H9 (cell line): Measurements from ENCODE around the gene ZNF892. TPM values are rescaled to one million over a fixed set of nuclear protein-coding genes. Genes with fewer than 3 reads are reported as not detected.

Source experiments
- DNase-seq: peaks from one replicate; pipeline ENCODE4 v3.0.0-alpha.2; 2017
- H2AFZ ChIP-seq: one replicate; pipeline ENCODE4 v1.6.1; 2013; ENCODE audit warnings: mild to moderate bottlenecking, low read length, control low read depth, moderate library complexity
- H2AK5ac ChIP-seq: 2 replicates; pipeline ENCODE4 v1.6.1; 2013; ENCODE audit warnings: low read length, control low read depth, mixed read lengths; ENCODE audit not compliant: insufficient read length
- H2BK120ac ChIP-seq: one replicate; pipeline ENCODE4 v1.6.1; 2013; ENCODE audit warnings: low read depth, mild to moderate bottlenecking, low read length, control low read depth, inconsistent platforms; ENCODE audit not compliant: poor library complexity, severe bottlenecking
- H2BK12ac ChIP-seq: 2 replicates; pipeline ENCODE4 v1.6.1; 2013; ENCODE audit warnings: low read length, control low read depth, mixed read lengths, low read depth; ENCODE audit not compliant: insufficient read length
- H2BK15ac ChIP-seq: 2 replicates; pipeline ENCODE4 v1.6.1; 2013; ENCODE audit warnings: low read depth, low read length, control low read depth
- H2BK20ac ChIP-seq: one replicate; pipeline ENCODE4 v1.6.1; 2013; ENCODE audit warnings: low read depth, mild to moderate bottlenecking, low read length, control low read depth, inconsistent platforms; ENCODE audit not compliant: poor library complexity, severe bottlenecking
- H2BK5ac ChIP-seq: 2 replicates; pipeline ENCODE4 v1.6.1; 2013; ENCODE audit warnings: low read length, control low read depth, mixed read lengths; ENCODE audit not compliant: insufficient read length
- H3K14ac ChIP-seq: 2 replicates; pipeline ENCODE4 v1.6.1; 2013; ENCODE audit warnings: low read length, control low read depth; ENCODE audit not compliant: insufficient read depth
- H3K18ac ChIP-seq: 2 replicates; pipeline ENCODE4 v1.6.1; 2013; ENCODE audit warnings: low read depth, mild to moderate bottlenecking, mixed read lengths, low read length, control low read depth; ENCODE audit not compliant: insufficient read length
- H3K23ac ChIP-seq: 2 replicates; pipeline ENCODE4 v1.6.1; 2013; ENCODE audit warnings: low read length, control low read depth, mixed read lengths, low read depth; ENCODE audit not compliant: insufficient read length
- H3K23me2 ChIP-seq: 2 replicates; pipeline ENCODE4 v1.6.1; 2013; ENCODE audit warnings: low read depth, mild to moderate bottlenecking, mixed read lengths, low read length, control low read depth; ENCODE audit not compliant: insufficient read length, poor library complexity, severe bottlenecking
- H3K27ac ChIP-seq: 2 replicates; pipeline ENCODE4 v1.5.1; 2013; ENCODE audit warnings: low read length, control low read depth, mixed read lengths, low read depth; ENCODE audit not compliant: insufficient read length
- H3K27me3 ChIP-seq: 2 replicates; pipeline ENCODE4 v1.6.1; 2013; ENCODE audit warnings: low read length, control low read depth, inconsistent platforms; ENCODE audit not compliant: insufficient read depth
- H3K4ac ChIP-seq: 2 replicates; pipeline ENCODE4 v1.6.1; 2013; ENCODE audit warnings: low read depth, mild to moderate bottlenecking, control low read depth, inconsistent platforms, low read length, moderate library complexity
- H3K4me1 ChIP-seq: 2 replicates; pipeline ENCODE4 v1.6.1; 2013; ENCODE audit warnings: low read length, control low read depth, inconsistent platforms; ENCODE audit not compliant: insufficient read depth
- H3K4me2 ChIP-seq: 2 replicates; pipeline ENCODE4 v1.6.1; 2013; ENCODE audit warnings: low read length, control low read depth, mixed read lengths; ENCODE audit not compliant: insufficient read length, insufficient read depth
- H3K56ac ChIP-seq: 2 replicates; pipeline ENCODE4 v1.6.1; 2013; ENCODE audit warnings: low read depth, mild to moderate bottlenecking, mixed read lengths, low read length, control low read depth; ENCODE audit not compliant: insufficient read length
- H3K79me1 ChIP-seq: 2 replicates; pipeline ENCODE4 v1.6.1; 2013; ENCODE audit warnings: low read depth, mild to moderate bottlenecking, moderate library complexity, low read length, control low read depth, inconsistent platforms; ENCODE audit not compliant: insufficient read depth, poor library complexity, severe bottlenecking
- H3K79me2 ChIP-seq: 2 replicates; pipeline ENCODE4 v1.6.1; 2013; ENCODE audit warnings: low read length, control low read depth, inconsistent platforms; ENCODE audit not compliant: insufficient read depth
- H3K9ac ChIP-seq: 2 replicates; pipeline ENCODE4 v1.6.1; 2013; ENCODE audit warnings: low read length, control low read depth, mixed read lengths; ENCODE audit not compliant: insufficient read length; ENCODE audit errors: extremely low read depth
- H3K9me3 ChIP-seq: one replicate; pipeline ENCODE4 v1.6.1; 2013; ENCODE audit warnings: low read depth, low read length, inconsistent platforms; ENCODE audit not compliant: control insufficient read depth
- H3T11ph ChIP-seq: one replicate; pipeline ENCODE4 v1.6.1; 2013; ENCODE audit warnings: mild to moderate bottlenecking, low read length, control low read depth, inconsistent platforms
- H4K20me1 ChIP-seq: one replicate; pipeline ENCODE4 v1.6.1; 2013; ENCODE audit not compliant: control insufficient read depth, insufficient read length, insufficient read depth
- H4K5ac ChIP-seq: 2 replicates; pipeline ENCODE4 v1.6.1; 2013; ENCODE audit warnings: low read depth, mild to moderate bottlenecking, mixed read lengths, low read length, control low read depth; ENCODE audit not compliant: insufficient read length
- H4K8ac ChIP-seq: replicated peaks from 2 replicates; pipeline ENCODE4 v1.6.1; 2013; ENCODE audit warnings: low read length, control low read depth, mixed read lengths, low read depth; ENCODE audit not compliant: insufficient read length
- H4K91ac ChIP-seq: 2 replicates; pipeline ENCODE4 v1.6.1; 2013; ENCODE audit warnings: low read depth, mild to moderate bottlenecking, moderate library complexity, mixed read lengths, low read length, control low read depth; ENCODE audit not compliant: insufficient read length
- H3K27ac Mint-ChIP-seq, 3 experiments: 2 replicates in 2 of 3; 3 replicates in 1 of 3; pipeline ENCODE4 v1.8.0; 2020 to 2021; ENCODE audit warnings: mixed read lengths in 3 of 3, mild to moderate bottlenecking in 1 of 3, moderate library complexity in 1 of 3
- H3K27me3 Mint-ChIP-seq: 2 replicates; pipeline ENCODE4 v1.8.0; 2021; ENCODE audit warnings: low read depth, mild to moderate bottlenecking, moderate library complexity, mixed read lengths
- H3K36me3 Mint-ChIP-seq, 3 experiments: 2 replicates in 2 of 3; 3 replicates in 1 of 3; pipeline ENCODE4 v1.8.0; 2020 to 2021; ENCODE audit warnings: low read depth in 3 of 3, mixed read lengths in 3 of 3; ENCODE audit not compliant: insufficient read depth in 1 of 3
- H3K4me1 Mint-ChIP-seq, 2 experiments: 2 replicates each; pipeline ENCODE4 v1.8.0; 2020; ENCODE audit warnings: mixed read lengths in 2 of 2
- H3K4me3 Mint-ChIP-seq, 2 experiments: 2 replicates in 1 of 2; 3 replicates in 1 of 2; pipeline ENCODE4 v1.8.0; 2020 to 2021; ENCODE audit warnings: mild to moderate bottlenecking in 2 of 2, mixed read lengths in 2 of 2, moderate library complexity in 1 of 2
- H3K9me3 Mint-ChIP-seq, 2 experiments: 2 replicates in 1 of 2; 3 replicates in 1 of 2; pipeline ENCODE4 v1.8.0; 2020; ENCODE audit warnings: mild to moderate bottlenecking in 2 of 2, mixed read lengths in 2 of 2, moderate library complexity in 1 of 2
- CTCF ChIP-seq: fragments of 200-600 bp; sonication (generic); conservative IDR thresholded peaks from 3 replicates; pipeline ENCODE4 v1.8.0; 2021; ENCODE audit warnings: antibody characterized with exemption, mild to moderate bottlenecking
- WGBS: extraction: QIAGEN DNeasy Blood & Tissue Kit; methylation state at CpG from one replicate; pipeline ENCODE4 v1.1.7; 2013; ENCODE audit warnings: missing lambda C conversion rate, low lambda C conversion rate, mixed read lengths; ENCODE audit not compliant: insufficient read length; ENCODE audit errors: extremely low coverage; 5-methylcytosine and 5-hydroxymethylcytosine counted together
- total RNA-seq: library from RNA; stranded (reverse); gene quantifications from 2 replicates; pipeline ENCODE4 v1.2.1, GENCODE V29; 2021

The ZNF892 gene
- total RNA-seq, 1 experiment from 2014 or later = 13.2 TPM

- H3K14ac ChIP-seq = no peak overlapping the region
- no peak overlapping the region for H3K56ac ChIP-seq
- H4K5ac ChIP-seq = no peak overlapping the region
- H3K36me3 Mint-ChIP-seq = no peaks in the 10 kb centered on the region
- H2AK5ac ChIP-seq = no peak overlapping the region
- H3K79me1 ChIP-seq = peaks cover 3% of the 10 kb centered on the region
- no CpG with 5 or more reads among the region's 7 CpGs for WGBS
- no peaks in the 10 kb centered on the region; the same call in 1 of the 2 replicates for H3K27me3 Mint-ChIP-seq
- H3K27ac ChIP-seq = no peak overlapping the region
- H3K9ac ChIP-seq = no peak overlapping the region
- H4K20me1 ChIP-seq = no peaks in the 10 kb centered on the region
- H3T11ph ChIP-seq = no peak overlapping the region
- H3K79me2 ChIP-seq = no peaks in the 10 kb centered on the region
- H2BK120ac ChIP-seq = no peak overlapping the region
- no peak overlapping the region for H2AFZ ChIP-seq
- no peak overlapping the region for H3K18ac ChIP-seq
- no peak overlapping the region for H3K27ac Mint-ChIP-seq
- H3K4me3 Mint-ChIP-seq = no peak overlapping the region
- no peaks in the 10 kb centered on the region for H3K4me1 ChIP-seq
- no peak for DNase-seq
- H4K91ac ChIP-seq = no peak overlapping the region
- no peak overlapping the region for H3K4ac ChIP-seq
- no peak overlapping the region for H4K8ac ChIP-seq
- no peak overlapping the region for H2BK15ac ChIP-seq
- H3K27me3 ChIP-seq = no peaks in the 10 kb centered on the region
- no peak overlapping the region for H3K23ac ChIP-seq
- H3K4me2 ChIP-seq = no peak overlapping the region
- no peak for TF ChIP-seq CTCF
- H2BK20ac ChIP-seq = no peak overlapping the region
- no peaks in the 10 kb centered on the region for H3K23me2 ChIP-seq
- H3K9me3 Mint-ChIP-seq = no peaks in the 10 kb centered on the region
- no peaks in the 10 kb centered on the region for H3K4me1 Mint-ChIP-seq
- H3K9me3 ChIP-seq = no peaks in the 10 kb centered on the region
- H2BK12ac ChIP-seq = no peak overlapping the region
- no peak overlapping the region for H2BK5ac ChIP-seq
These were observed 35.4 kb upstream of the ZNF892 start for GRCh38 chr2:95171902-95172301.
